IMR-90 (cell line): Measurements from ENCODE around the gene SYNJ2BP. TPM values are rescaled to one million over a fixed set of nuclear protein-coding genes. Genes with fewer than 3 reads are reported as not detected.

Experiments used
- ATAC-seq: fragments of 200-7000 bp; cut with Tn5 transposase; 2 replicates; pipeline ENCODE4 v1.9.1; 2020; ENCODE audit warnings: low read depth, mild to moderate bottlenecking, moderate library complexity
- Bru-seq: library from RNA; stranded (reverse); fragments of 400-500 nt; gene quantifications from one replicate; lab custom pipeline; 2021; lab: Mats Ljungman, UMichigan
- BruChase-seq, 2 experiments: library from RNA; stranded (reverse); fragments of 400-500 nt; gene quantifications; one replicate each; lab custom pipeline; 2021; lab: Mats Ljungman, UMichigan
- BruUV-seq: library from RNA; stranded (reverse); fragments of 400-500 nt; replicated peaks from 2 replicates; lab custom pipeline; 2021; lab: Mats Ljungman, UMichigan
- CTCF ChIA-PET: fragments of 300-600 bp; formaldehyde crosslinking; extraction: SDS; loops from one replicate; lab custom pipeline; 2021; ENCODE audit warnings: antibody characterized with exemption; lab: Yijun Ruan, JAX
- POLR2A ChIA-PET: fragments of 300-600 bp; sonication (Branson Sonifier 250); formaldehyde crosslinking; loops from one replicate; lab custom pipeline; 2022; ENCODE audit warnings: antibody characterized with exemption; ENCODE audit not compliant: unreplicated experiment; lab: Charles Lee
- DNase-seq: peaks from one replicate; pipeline ENCODE4 v3.0.0; 2013
- H2AFZ ChIP-seq: replicated peaks from 2 replicates; pipeline ENCODE3; 2013; ENCODE audit warnings: low read length, mild to moderate bottlenecking; ENCODE audit not compliant: poor library complexity
- H2AK5ac ChIP-seq: 2 replicates; pipeline ENCODE4 v1.6.1; 2013; ENCODE audit warnings: low read depth, low read length, inconsistent platforms
- H2AK9ac ChIP-seq: replicated peaks from 2 replicates; pipeline ENCODE3; 2013; ENCODE audit warnings: mild to moderate bottlenecking, low read depth, low read length, moderate library complexity; ENCODE audit not compliant: poor library complexity
- H2BK120ac ChIP-seq: 2 replicates; pipeline ENCODE4 v1.6.1; 2013; ENCODE audit warnings: low read depth, low read length, inconsistent platforms
- H2BK15ac ChIP-seq: 3 replicates; pipeline ENCODE4 v1.6.1; 2013; ENCODE audit warnings: low read depth, low read length, inconsistent platforms
- H2BK20ac ChIP-seq: 2 replicates; pipeline ENCODE4 v1.6.1; 2013; ENCODE audit warnings: low read depth, mild to moderate bottlenecking, inconsistent platforms, low read length, moderate library complexity
- H2BK5ac ChIP-seq: 2 replicates; pipeline ENCODE4 v1.6.1; 2013; ENCODE audit warnings: mild to moderate bottlenecking, low read depth, low read length, inconsistent platforms; ENCODE audit not compliant: poor library complexity, severe bottlenecking
- H3K14ac ChIP-seq: replicated peaks from 2 replicates; pipeline ENCODE4 v1.6.1; 2013; ENCODE audit warnings: low read depth, low read length, inconsistent platforms
- H3K18ac ChIP-seq: 2 replicates; pipeline ENCODE4 v1.6.1; 2013; ENCODE audit warnings: low read depth, low read length, control low read depth
- H3K23ac ChIP-seq: 2 replicates; pipeline ENCODE4 v1.6.1; 2013; ENCODE audit warnings: low read depth, low read length, inconsistent platforms
- H3K27ac ChIP-seq: 2 replicates; pipeline ENCODE4 v1.5.1; 2013; ENCODE audit warnings: mild to moderate bottlenecking, control low read depth, low read length; ENCODE audit not compliant: insufficient read depth
- H3K27me3 ChIP-seq: 2 replicates; pipeline ENCODE4 v1.6.1; 2013; ENCODE audit warnings: low read length; ENCODE audit not compliant: control insufficient read depth, insufficient read depth
- H3K36me3 ChIP-seq: 2 replicates; pipeline ENCODE4 v1.6.1; 2013; ENCODE audit warnings: low read length, mixed read lengths; ENCODE audit not compliant: control insufficient read depth, insufficient read depth
- H3K4ac ChIP-seq: 2 replicates; pipeline ENCODE4 v1.6.1; 2013; ENCODE audit warnings: low read depth, low read length, inconsistent platforms
- H3K4me1 ChIP-seq: 2 replicates; pipeline ENCODE4 v1.6.1; 2013; ENCODE audit warnings: low read length, mixed read lengths; ENCODE audit not compliant: control insufficient read depth, insufficient read depth
- H3K4me2 ChIP-seq: 2 replicates; pipeline ENCODE4 v1.6.1; 2013; ENCODE audit warnings: low read depth, mild to moderate bottlenecking, control low read depth, low read length, moderate library complexity
- H3K4me3 ChIP-seq: 2 replicates; pipeline ENCODE4 v1.5.1; 2013; ENCODE audit warnings: low read depth, mild to moderate bottlenecking, control low read depth, low read length, moderate library complexity; ENCODE audit not compliant: insufficient read depth
- H3K56ac ChIP-seq: 2 replicates; pipeline ENCODE4 v1.6.1; 2013; ENCODE audit warnings: low read length, inconsistent platforms; ENCODE audit not compliant: insufficient read depth; ENCODE audit errors: extremely low read depth
- H3K79me1 ChIP-seq, 2 experiments: 2 replicates each; pipeline ENCODE4 v1.6.1; 2013; ENCODE audit warnings: low read length in 2 of 2, inconsistent platforms in 1 of 2, low read depth in 1 of 2
- H3K9ac ChIP-seq: 2 replicates; pipeline ENCODE4 v1.6.1; 2013; ENCODE audit warnings: low read depth, low read length, control low read depth
- H3K9me1 ChIP-seq: 2 replicates; pipeline ENCODE4 v1.6.1; 2013; ENCODE audit warnings: low read length, inconsistent platforms; ENCODE audit not compliant: insufficient read depth
- H3K9me3 ChIP-seq: 2 replicates; pipeline ENCODE4 v1.6.1; 2013; ENCODE audit warnings: low read length; ENCODE audit not compliant: control insufficient read depth, insufficient read depth
- H4K20me1 ChIP-seq: 2 replicates; pipeline ENCODE4 v1.6.1; 2013; ENCODE audit warnings: low read length, inconsistent platforms; ENCODE audit not compliant: insufficient read depth
- H4K5ac ChIP-seq: 2 replicates; pipeline ENCODE4 v1.6.1; 2013; ENCODE audit warnings: mild to moderate bottlenecking, low read depth, low read length, control low read depth
- H4K8ac ChIP-seq, 2 experiments: 2 replicates each; pipeline ENCODE4 v1.6.1; 2013; ENCODE audit warnings: low read depth in 2 of 2, low read length in 2 of 2, control low read depth in 1 of 2, inconsistent platforms in 1 of 2
- H4K91ac ChIP-seq: 2 replicates; pipeline ENCODE4 v1.6.1; 2013; ENCODE audit warnings: low read depth, low read length, inconsistent platforms; ENCODE audit not compliant: insufficient read depth
- BHLHE40 ChIP-seq: fragments of 150-350 bp; IDR thresholded peaks from 2 replicates; pipeline ENCODE4 v1.6.1; 2016; ENCODE audit warnings: mild to moderate bottlenecking, low read depth, low read length
- CTCF ChIP-seq: conservative IDR thresholded peaks from 2 replicates; pipeline ENCODE4 v1.5.1; 2012; ENCODE audit warnings: mild to moderate bottlenecking, low read depth, low read length, improper control_type of control experiment
- MAFK ChIP-seq: IDR thresholded peaks from 2 replicates; pipeline ENCODE4 v1.6.1; 2012; ENCODE audit warnings: low read depth, low read length, improper control_type of control experiment
- MAZ ChIP-seq: IDR thresholded peaks from 2 replicates; pipeline ENCODE4 v1.6.1; 2012; ENCODE audit warnings: low read depth, mild to moderate bottlenecking, low read length, improper control_type of control experiment, moderate library complexity, borderline replicate concordance
- NFE2L2 ChIP-seq: fragments of 150-350 bp; IDR thresholded peaks from 2 replicates; pipeline ENCODE4 v1.6.1; 2016; ENCODE audit warnings: low read depth, mild to moderate bottlenecking, low read length
- POLR2A ChIP-seq: IDR thresholded peaks from 2 replicates; pipeline ENCODE4 v1.6.1; 2012; ENCODE audit warnings: mild to moderate bottlenecking, low read depth, low read length
- RFX5 ChIP-seq: IDR thresholded peaks from 2 replicates; pipeline ENCODE4 v1.8.0; 2012; ENCODE audit warnings: low read depth, mild to moderate bottlenecking, low read length, moderate library complexity
- SMC3 ChIP-seq: fragments of 150-350 bp; IDR thresholded peaks from 2 replicates; pipeline ENCODE4 v1.6.1; 2016; ENCODE audit warnings: low read depth, mild to moderate bottlenecking, antibody characterized with exemption, low read length, moderate library complexity
- WGBS, 2 experiments: methylation state at CpG; one replicate each; pipeline versions ENCODE4 v1.1.5 to v1.1.7; 2013; ENCODE audit warnings: missing lambda C conversion rate in 2 of 2; ENCODE audit not compliant: insufficient read length in 1 of 2; ENCODE audit errors: extremely low coverage in 2 of 2; 5-methylcytosine and 5-hydroxymethylcytosine counted together
- dilution Hi-C: fragments of 300-500 bp; cut with HindIII; formaldehyde crosslinking; loops from one replicate; pipeline ENCODE4 v1.14.3; 2018; ENCODE audit warnings: low sequenced_read_pairs; ENCODE audit not compliant: unreplicated experiment
- in situ Hi-C: fragments of 300-500 bp; cut with MboI; formaldehyde crosslinking; loops from 3 replicates; pipeline ENCODE4 v1.14.3; 2019; ENCODE audit warnings: low sequenced_read_pairs, inconsistent platforms, mixed read lengths
- intact Hi-C: fragments of 100-400 bp; cut with micrococcal nuclease; formaldehyde crosslinking; loops from 2 replicates; pipeline ENCODE4 v1.10.0; 2022
- long read RNA-seq: library from polyadenylated mRNA; unstranded; transcript quantifications from one replicate; pipeline ENCODE4 v2.0.0, GENCODE V29; 2021; ENCODE audit not compliant: unreplicated experiment
- polyA plus RNA-seq, 3 experiments: library from polyadenylated mRNA; depleted of rRNA; stranded (reverse); fragments of >200 nt; gene quantifications; 2 replicates each; pipeline ENCODE4 v1.2.3, GENCODE V29; 2012; ENCODE audit warnings: low replicate concordance in 1 of 3
- total RNA-seq: library from RNA; depleted of rRNA; stranded (reverse); fragments of >200 nt; gene quantifications from 2 replicates; pipeline ENCODE4 v1.2.3, GENCODE V29; 2012; rRNA removed

SYNJ2BP gene
- total RNA-seq, result 24.7 and 25.5 TPM in 2 replicates
- polyA plus RNA-seq (2012; rRNA removed), result 8.3 and 10.0 TPM in 2 replicates
- polyA plus RNA-seq (2012; cell fraction: cytosol; rRNA removed), result 2.8 and 5.7 TPM in 2 replicates
- 1.2 and 7.2 TPM in 2 replicates for polyA plus RNA-seq (2012; cell fraction: nucleus; rRNA removed; ENCODE audit: low replicate concordance)
- percentile 83 among the genes with signal in this experiment for Bru-seq, nascent RNA
- percentile 99 among the genes with signal in this experiment for BruChase-seq, experiment 1, labeled RNA remaining after a 6-hour chase
- BruChase-seq, experiment 2, labeled RNA remaining after a 2-hour chase, result percentile 98 among the genes with signal in this experiment
- long read RNA-seq, full-length matches to known transcripts, result 15 of 20 reads
- long read RNA-seq, partial matches to known transcripts, result 0 of 20 reads
- long read RNA-seq, other reads (novel, unspliced or antisense), result 5 of 20 reads

GRCh38 chr14:70416725-70417349 is at the start of gene SYNJ2BP:
SYNJ2BP (minus strand) TSS chr14:70417090; CDS start chr14:70416963, 127 bp downstream.
- dilution Hi-C loops, result no loop called here
- H2BK5ac ChIP-seq, result peak within 1 kb of the TSS; percentile 72
- no peaks in the 10 kb centered on the region for H3K9me1 ChIP-seq
- no peaks in the 10 kb centered on the region for H4K20me1 ChIP-seq
- peak within 1 kb of the TSS; percentile 84 for H3K56ac ChIP-seq
- H4K5ac ChIP-seq, result peak within 1 kb of the TSS; percentile 87
- H3K27ac ChIP-seq, result peak within 1 kb of the TSS; percentile 66
- peak within 1 kb of the TSS; percentile 90 for H3K9ac ChIP-seq
- H3K18ac ChIP-seq, result peak within 1 kb of the TSS; percentile 58; the same call in 1 of the 2 replicates
- peak within 1 kb of the TSS; percentile 88 for H3K4me2 ChIP-seq
- H2AK9ac ChIP-seq, result peak within 1 kb of the TSS; percentile 73
- H2BK15ac ChIP-seq, result no peak within 1 kb of the TSS
- ChIA-PET CTCF (no interaction called here), POLR2A (no interaction called here)
- peak within 1 kb of the TSS; percentile 84 for H4K91ac ChIP-seq
- no peaks in the 10 kb centered on the region for H3K4me1 ChIP-seq
- no peak for TF ChIP-seq CTCF
- TF ChIP-seq POLR2A, result no peak
- TF ChIP-seq NFE2L2, result no peak
- TF ChIP-seq RFX5, result no peak
- no peak for TF ChIP-seq BHLHE40
- no peak for TF ChIP-seq MAFK
- TF ChIP-seq MAZ, result no peak
- no peak for TF ChIP-seq SMC3
- peak within 1 kb of the TSS; percentile 84 for H3K14ac ChIP-seq
- DNase-seq (peak; percentile 70), ATAC-seq (peak; percentile 98)
- H2BK120ac ChIP-seq, result peak within 1 kb of the TSS; percentile 64
- H2AFZ ChIP-seq, result peak within 1 kb of the TSS; percentile 94
- H3K79me1 ChIP-seq, result peaks cover 9 to 13% of the 10 kb centered on the region in 2 experiments
- peak within 1 kb of the TSS; percentile 89 for H3K4me3 ChIP-seq
- H4K8ac ChIP-seq, result peak within 1 kb of the TSS; percentile 65 to 95
- H3K23ac ChIP-seq, result peak within 1 kb of the TSS; percentile 86
- no peaks in the 10 kb centered on the region; the same call in 1 of the 2 replicates for H3K36me3 ChIP-seq
- intact Hi-C loops, result no loop called here
- H2BK20ac ChIP-seq, result peak within 1 kb of the TSS; percentile 57; the same call in 1 of the 2 replicates
- no peaks in the 10 kb centered on the region for H3K27me3 ChIP-seq
- WGBS, 2 experiments, result 4% methylated on average over 11 of the region's 22 CpGs; no CpG with 5 or more reads in 1 of the 2 experiments
- BruUV-seq, result no TSS peak
- H2AK5ac ChIP-seq, result no peak within 1 kb of the TSS
- peak within 1 kb of the TSS; percentile 73 for H3K4ac ChIP-seq
- no peaks in the 10 kb centered on the region for H3K9me3 ChIP-seq
- in situ Hi-C loops, result no loop called here
